Spleen (tissue), 11 donors: ENCODE results near the gene ARPC3. TPM values are rescaled to one million over a fixed set of nuclear protein-coding genes. Genes with fewer than 3 reads are reported as not detected.

Experiments
- DNase-seq: peaks from one replicate; pipeline ENCODE4 v3.0.0-alpha.2; 2020
- H3K27ac ChIP-seq, 8 donors: fragments of 200-600 bp; sonication (generic) in 7 of 8; 1 replicate in 4 of 8; 2 replicates in 4 of 8; pipeline versions ENCODE4 v1.5.0 to v1.8.0; 2016 to 2021; ENCODE audit warnings: inconsistent platforms in 4 of 8, mild to moderate bottlenecking in 4 of 8, moderate library complexity in 1 of 8
- H3K27me3 ChIP-seq, 7 donors: fragments of 200-600 bp; sonication (generic) in 6 of 7; replicated peaks in 1 of 7; 1 replicate in 4 of 7; 2 replicates in 3 of 7; pipeline versions ENCODE4 v1.5.0 to v1.8.0; 2016 to 2021; ENCODE audit warnings: inconsistent platforms in 3 of 7, mild to moderate bottlenecking in 1 of 7
- H3K36me3 ChIP-seq, 6 donors: fragments of 200-600 bp; sonication (generic) in 5 of 6; 1 replicate in 4 of 6; 2 replicates in 2 of 6; pipeline versions ENCODE4 v1.5.0 to v1.8.0; 2016 to 2021; ENCODE audit warnings: inconsistent platforms in 2 of 6
- H3K4me1 ChIP-seq, 6 donors: fragments of 200-600 bp; sonication (generic) in 5 of 6; 1 replicate in 3 of 6; 2 replicates in 3 of 6; pipeline versions ENCODE4 v1.5.0 to v1.8.0; 2016 to 2021; ENCODE audit warnings: inconsistent platforms in 3 of 6
- H3K4me3 ChIP-seq, 8 donors: fragments of 200-600 bp; sonication (generic) in 7 of 8; 1 replicate in 4 of 8; 2 replicates in 4 of 8; pipeline versions ENCODE4 v1.5.0 to v1.8.0; 2016 to 2021; ENCODE audit warnings: inconsistent platforms in 4 of 8, mild to moderate bottlenecking in 4 of 8, moderate library complexity in 2 of 8
- H3K9me3 ChIP-seq, 8 donors: fragments of 200-600 bp; sonication (generic) in 7 of 8; 1 replicate in 4 of 8; 2 replicates in 4 of 8; pipeline versions ENCODE4 v1.5.0 to v1.8.0; 2016 to 2021; ENCODE audit warnings: inconsistent platforms in 4 of 8
- POLR2A ChIP-seq, 3 donors: fragments of 450-650 bp; IDR thresholded peaks; one replicate each; pipeline ENCODE4 v1.5.1; 2017; ENCODE audit warnings: antibody characterized with exemption in 3 of 3, mild to moderate bottlenecking in 1 of 3
- POLR2AphosphoS5 ChIP-seq, 3 donors: sonication (generic); formaldehyde crosslinking; IDR thresholded peaks; one replicate each; pipeline ENCODE4 v1.5.1; 2017; ENCODE audit warnings: antibody characterized with exemption in 3 of 3
- WGBS, 5 donors: extraction: QIAGEN DNeasy Blood & Tissue Kit in 3 of 5; methylation state at CpG; one replicate each; pipeline versions ENCODE4 v1.1.5 to v1.1.7; 2013 to 2018; 5-methylcytosine and 5-hydroxymethylcytosine counted together
- intact Hi-C: fragments of 100-400 bp; cut with DNase I; formaldehyde crosslinking; loops from one replicate; pipeline ENCODE4 v1.15.0; 2023; ENCODE audit warnings: low total_unique reads
- polyA plus RNA-seq, 3 donors: library from polyadenylated mRNA; stranded (reverse); fragments of 200-250 nt; gene quantifications; one replicate each; pipeline ENCODE4 v1.2.1, GENCODE V29; 2013
- small RNA-seq, 4 donors: library from RNA; depleted of rRNA; stranded (forward); fragments of <200 nt; gene quantifications; one replicate each; pipeline ENCODE3, GENCODE V24; 2016
- total RNA-seq, 7 donors: library from RNA; depleted of rRNA in 3 of 7; stranded (reverse); fragments of >200 nt in 3 of 7; fragmentation: NEBNext Ultra II Directional in 4 of 7; extraction: Animal tissue kit (Norgen Biotek cat#: 25700) in 4 of 7; gene quantifications; one replicate each; pipeline versions ENCODE4 v1.1.0 to v1.2.1, GENCODE V29; 2016 to 2021
- TF ChIP-seq, protein P1 (sequence below), 11 experiments: fragments of 200-600 bp in 7 of 11; fragments of 450-650 bp in 4 of 11; sonication (generic) in 4 of 11; IDR thresholded peaks in 8 of 11; conservative IDR thresholded peaks in 3 of 11; 1 replicate in 7 of 11; 2 replicates in 4 of 11; pipeline versions ENCODE4 v1.4.0 to v1.8.0; 2016 to 2021; ENCODE audit warnings: antibody characterized with exemption in 11 of 11, inconsistent platforms in 4 of 11, mild to moderate bottlenecking in 1 of 11
- donor health status: healthy with polysubstance abuse.
- donor health status: DM: no; HTN: no; CAD: no; lungs with moderate emphysema.
- donor health status: DM: no; HTN: no; CAD: no.
- donor health status: Bipolar disorder and iron deficiency.
- donor health status: healthy.
- donor health status: DM: no; HTN: no; CAD: no.
- donor health status: DM: yes; HTN: yes; CAD: no.

The ARPC3 gene
- total and polyA plus RNA-seq, 10 donors, result 301 to 762 (median 386) TPM

DNA sequence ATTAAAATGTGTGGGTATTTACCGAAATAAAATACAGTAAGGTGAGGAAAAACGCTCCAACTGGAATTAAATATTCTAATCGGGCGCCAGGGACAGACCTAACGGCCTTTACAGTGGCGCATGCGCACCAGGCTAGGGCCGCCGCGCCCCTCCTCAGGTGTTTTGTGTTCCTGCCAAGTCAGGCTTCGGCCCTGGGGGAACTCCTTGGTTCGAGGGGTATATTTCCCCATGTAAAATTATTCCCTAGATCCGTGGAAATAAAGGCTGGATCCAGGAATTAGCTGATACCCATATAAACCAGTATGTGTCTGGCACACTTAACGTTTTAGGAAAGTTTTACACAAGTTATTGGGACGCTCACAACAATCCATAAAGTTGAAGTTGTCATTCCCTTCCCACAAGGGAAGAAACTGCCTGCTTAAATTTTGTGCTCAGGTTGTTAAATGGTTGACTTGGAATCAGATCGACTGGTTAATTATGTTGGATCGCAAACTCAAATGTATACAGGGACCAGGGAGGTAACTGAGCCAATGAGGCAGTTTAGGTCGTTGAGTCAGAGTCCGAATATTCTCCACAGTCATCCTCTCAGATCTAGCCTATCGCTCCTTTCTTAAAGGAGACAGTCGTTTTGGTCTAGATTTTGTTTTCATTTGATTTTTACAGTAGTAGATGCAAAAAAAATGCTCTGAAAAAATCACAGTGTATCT is 46.0 kb downstream of the ARPC3 start:
- peak; percentile 93 for DNase-seq
- peak overlapping the region; percentile 94 to 99 (median 96) for H3K27ac ChIP-seq
- TF ChIP-seq, protein P1, sequence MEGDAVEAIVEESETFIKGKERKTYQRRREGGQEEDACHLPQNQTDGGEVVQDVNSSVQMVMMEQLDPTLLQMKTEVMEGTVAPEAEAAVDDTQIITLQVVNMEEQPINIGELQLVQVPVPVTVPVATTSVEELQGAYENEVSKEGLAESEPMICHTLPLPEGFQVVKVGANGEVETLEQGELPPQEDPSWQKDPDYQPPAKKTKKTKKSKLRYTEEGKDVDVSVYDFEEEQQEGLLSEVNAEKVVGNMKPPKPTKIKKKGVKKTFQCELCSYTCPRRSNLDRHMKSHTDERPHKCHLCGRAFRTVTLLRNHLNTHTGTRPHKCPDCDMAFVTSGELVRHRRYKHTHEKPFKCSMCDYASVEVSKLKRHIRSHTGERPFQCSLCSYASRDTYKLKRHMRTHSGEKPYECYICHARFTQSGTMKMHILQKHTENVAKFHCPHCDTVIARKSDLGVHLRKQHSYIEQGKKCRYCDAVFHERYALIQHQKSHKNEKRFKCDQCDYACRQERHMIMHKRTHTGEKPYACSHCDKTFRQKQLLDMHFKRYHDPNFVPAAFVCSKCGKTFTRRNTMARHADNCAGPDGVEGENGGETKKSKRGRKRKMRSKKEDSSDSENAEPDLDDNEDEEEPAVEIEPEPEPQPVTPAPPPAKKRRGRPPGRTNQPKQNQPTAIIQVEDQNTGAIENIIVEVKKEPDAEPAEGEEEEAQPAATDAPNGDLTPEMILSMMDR (IDR thresholded peaks at IDR 0.05 in 8 of 11, conservative IDR thresholded peaks at IDR 0.05 in 3 of 11), result peak in 1 of 11 experiments; percentile 7
- TF ChIP-seq POLR2A (IDR thresholded peaks at IDR 0.05) (no peak), POLR2AphosphoS5 (IDR thresholded peaks at IDR 0.05) (peak in 2 of 3 donors; percentile 58 to 68)
- H3K4me1 ChIP-seq, result peaks cover 13 to 49% (median 28%) of the 10 kb centered on the region in 6 donors
- WGBS, 5 donors, result 24 to 29% (median 27%) methylated on average over 21 of the region's 21 CpGs
- H3K4me3 ChIP-seq, result peak overlapping the region; percentile 84 to 100 (median 98)
- intact Hi-C loops, result no loop called here
- no peaks in the 10 kb centered on the region for H3K27me3 ChIP-seq
- peaks cover 0 to 26% (median 10%) of the 10 kb centered on the region in 6 donors for H3K36me3 ChIP-seq
- H3K9me3 ChIP-seq, result no peaks in the 10 kb centered on the region

DNA sequence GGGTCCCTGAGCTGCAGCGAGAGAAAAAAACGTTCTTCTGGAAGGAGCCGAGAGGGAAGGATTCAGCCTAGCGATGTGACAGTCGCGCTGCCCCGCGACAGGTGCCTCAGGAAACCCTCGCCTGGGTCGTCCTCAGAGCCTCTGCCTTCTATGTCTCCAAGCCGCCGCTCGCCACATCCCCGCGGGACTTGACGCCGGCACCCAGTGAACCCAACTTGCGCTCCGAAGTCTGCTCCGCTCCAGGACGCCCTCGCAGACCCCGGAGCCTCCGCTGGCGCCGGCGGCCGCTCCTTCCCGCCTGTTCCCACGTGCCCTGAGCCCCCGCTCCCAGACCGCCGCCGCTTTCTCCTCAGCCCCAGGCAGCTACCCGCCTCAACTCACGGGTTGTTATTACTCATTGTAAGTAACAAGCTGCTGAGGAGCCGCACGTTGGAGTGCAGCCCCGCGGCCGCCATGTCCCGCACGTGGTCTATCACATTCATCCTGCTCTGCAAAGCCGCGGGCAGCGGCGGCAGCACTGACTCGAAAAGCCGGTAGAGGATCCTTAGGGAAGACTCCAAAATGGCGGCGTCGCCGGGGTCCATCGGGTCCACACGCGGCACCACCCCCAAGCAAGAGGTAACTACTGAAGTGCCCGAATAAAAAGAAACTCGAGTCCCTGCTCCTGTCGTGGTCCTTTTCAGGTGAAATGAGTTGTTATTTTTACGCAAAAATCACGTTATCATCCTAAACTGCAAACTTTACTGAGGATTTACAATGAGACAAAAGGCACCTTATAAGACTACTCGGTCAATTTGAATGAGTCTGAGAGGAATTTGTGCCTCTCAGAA is 46.8 kb downstream of the ARPC3 start, which contains the start of gene ANAPC7:
ANAPC7 (minus strand) TSS at position 563 of the 830 bp plus-strand sequence; CDS start at position 482, 81 bp downstream.
- Histone ChIP-seq H3K4me1 (peaks cover 13 to 56% (median 30%) of the 10 kb centered on the region in 6 donors), H3K9me3 (no peaks in the 10 kb centered on the region), H3K27ac (peak within 1 kb of the TSS; percentile 94 to 99 (median 96)), H3K4me3 (peak within 1 kb of the TSS; percentile 84 to 100 (median 98)), H3K36me3 (peaks cover 0 to 33% (median 10%) of the 10 kb centered on the region in 6 donors), H3K27me3 (no peaks in the 10 kb centered on the region)
- TF ChIP-seq POLR2AphosphoS5 (IDR thresholded peaks at IDR 0.05) (peak; percentile 78 to 84 (median 79)), POLR2A (IDR thresholded peaks at IDR 0.05) (no peak)
- TF ChIP-seq, protein P1 (IDR thresholded peaks at IDR 0.05 in 8 of 11, conservative IDR thresholded peaks at IDR 0.05 in 3 of 11), result peak in 1 of 11 experiments; percentile 16
- peak; percentile 96 for DNase-seq
- intact Hi-C loops, result no loop called here
- WGBS, 5 donors, result 0 to 1% (median 0%) methylated on average over 48 to 62 of the region's 62 CpGs

Small RNAs within 50 kb of the gene (small RNA-seq; reads per million reads assigned to genes)
- gene RF00278, result 0 reads per million in 4 donors

Other genes with a start within 250 kb of the ARPC3 start
- 100 to 1,000 TPM in 6 of 7 donors, 10 to 100 TPM in 1; 89.8 to 143 (median 118) TPM for gene ATP2A2, start 169.1 kb downstream of the ARPC3 start, total RNA-seq
- gene ATP2A2, start 169.1 kb downstream of the ARPC3 start, polyA plus RNA-seq, result 10 to 100 TPM in 2 of 3 donors, 1 to 10 TPM in 1; 7.8 to 18.4 (median 12.3) TPM
- gene ANAPC7, start 46.6 kb downstream of the ARPC3 start, total RNA-seq, result 10 to 100 TPM; 40.9 to 78.0 (median 53.9) TPM
- gene ANAPC7, start 46.6 kb downstream of the ARPC3 start, polyA plus RNA-seq, result 10 to 100 TPM; 32.2 to 51.3 (median 42.4) TPM
- gene GPN3, start 17.9 kb upstream of the ARPC3 start, total RNA-seq, result 10 to 100 TPM; 12.5 to 29.9 (median 19.8) TPM
- gene GPN3, start 17.9 kb upstream of the ARPC3 start, polyA plus RNA-seq, result 10 to 100 TPM; 11.6 to 21.2 (median 18.7) TPM
- 10 to 100 TPM in 2 of 7 donors, 1 to 10 TPM in 5; 6.9 to 19.4 (median 8.1) TPM for gene FAM216A, start 18.5 kb upstream of the ARPC3 start, total RNA-seq
- gene FAM216A, start 18.5 kb upstream of the ARPC3 start, polyA plus RNA-seq, result 10 to 100 TPM; 10.1 to 17.5 (median 15.9) TPM
- gene VPS29, start 51.8 kb upstream of the ARPC3 start, total RNA-seq, result 100 to 1,000 TPM in 4 of 7 donors, 10 to 100 TPM in 3; 77.9 to 131 (median 103) TPM
- gene VPS29, start 51.8 kb upstream of the ARPC3 start, polyA plus RNA-seq, result 100 to 1,000 TPM; 152 to 228 (median 193) TPM
- 1 to 10 TPM in 6 of 7 donors, under 1 TPM in 1; 0.67 to 2.2 (median 1.4) TPM for gene RAD9B, start 52.0 kb upstream of the ARPC3 start, total RNA-seq
- under 1 TPM; 0.35 to 0.74 (median 0.61) TPM for gene RAD9B, start 52.0 kb upstream of the ARPC3 start, polyA plus RNA-seq
- 10 to 100 TPM; 20.1 to 27.3 (median 26.5) TPM for gene PPTC7, start 133.0 kb upstream of the ARPC3 start, total RNA-seq
- gene PPTC7, start 133.0 kb upstream of the ARPC3 start, polyA plus RNA-seq, result 1 to 10 TPM; 7.5 to 9.9 (median 8.3) TPM
- gene TCTN1, start 163.8 kb upstream of the ARPC3 start, total RNA-seq, result 10 to 100 TPM; 14.8 to 30.8 (median 24.5) TPM
- gene TCTN1, start 163.8 kb upstream of the ARPC3 start, polyA plus RNA-seq, result 10 to 100 TPM in 2 of 3 donors, 1 to 10 TPM in 1; 8.4 to 21.0 (median 14.7) TPM
- 10 to 100 TPM; 46.9 to 71.3 (median 63.7) TPM for gene HVCN1, start 238.8 kb upstream of the ARPC3 start, total RNA-seq
- 100 to 1,000 TPM in 2 of 3 donors, 10 to 100 TPM in 1; 76.5 to 114 (median 106) TPM for gene HVCN1, start 238.8 kb upstream of the ARPC3 start, polyA plus RNA-seq